Measurements from ENCODE around the gene AOC3. TPM values are rescaled to one million over a fixed set of nuclear protein-coding genes. Genes with fewer than 3 reads are reported as not detected.

AOC3 gene
- total and polyA plus RNA-seq, 2 of the 13 experiments (the other 11 are each of a cell fraction or from before 2014, with no cell fraction given), result 8.7 to 51.7 TPM

DNA sequence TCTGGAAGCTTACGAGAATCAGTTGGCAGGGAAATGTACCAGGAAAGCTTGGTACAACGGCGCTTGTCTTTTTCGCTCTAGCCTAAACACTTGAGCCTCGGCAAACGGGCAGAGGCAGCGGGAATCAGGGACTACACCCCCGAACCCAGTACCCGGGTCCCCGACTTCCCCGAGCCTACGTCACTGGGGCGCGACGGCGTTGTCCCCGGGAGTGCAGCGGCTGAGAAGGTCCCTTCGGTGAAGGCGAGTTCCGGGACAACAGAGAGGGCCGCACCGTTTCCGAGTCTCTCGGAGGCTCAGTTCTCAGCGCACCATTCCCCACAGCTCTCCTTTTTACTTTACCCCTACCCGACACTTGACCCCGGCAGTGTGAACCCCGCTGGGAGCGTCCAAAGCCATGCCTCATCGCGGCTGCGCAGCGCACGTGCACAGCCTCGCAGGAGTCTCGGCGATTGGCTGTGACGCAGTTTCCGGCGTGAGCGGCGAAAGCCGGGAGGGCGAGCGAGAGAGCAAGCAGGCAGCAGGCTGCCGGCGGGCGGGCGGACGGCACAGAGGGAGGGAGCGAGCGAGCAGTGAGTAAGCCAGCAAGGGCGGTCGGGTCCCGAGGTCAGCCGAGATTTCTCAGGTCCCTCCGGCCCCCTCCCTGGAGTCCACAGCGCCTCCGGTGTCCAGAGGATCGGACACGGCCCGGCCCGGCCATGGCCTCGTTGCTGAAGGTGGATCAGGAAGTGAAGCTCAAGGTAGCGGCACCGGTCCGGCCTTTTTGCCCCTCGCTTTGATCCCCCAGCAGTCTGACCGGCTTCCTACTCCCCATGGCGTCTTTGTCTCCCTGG lies 17.8 kb upstream of the AOC3 start, which contains the start of gene PSME3 (continued):
- TF ChIP-seq ZNF235 (CRISPR knock-in tag; IDR thresholded peaks at IDR 0.05; ENCODE audit: borderline replicate concordance) (peak; percentile 98; the same call in 1 of the 2 replicates), NRL (CRISPR knock-in tag; IDR thresholded peaks at IDR 0.05; ENCODE audit: borderline replicate concordance) (peak; percentile 98), CCAR2 (optimal IDR thresholded peaks at IDR 0.05; ENCODE audit: low read depth, low read length) (no peak), ZFP36 (IDR thresholded peaks at IDR 0.05; ENCODE audit: borderline replicate concordance, low read depth, low read length, partially characterized antibody) (no peak), GATA4 (IDR thresholded peaks at IDR 0.05; ENCODE audit: borderline replicate concordance, low read depth) (no peak), JUNB (CRISPR knock-in tag; IDR thresholded peaks at IDR 0.05; ENCODE audit: borderline replicate concordance) (peak; percentile 85), ESRRA (CRISPR knock-in tag; IDR thresholded peaks at IDR 0.05; ENCODE audit: low read depth) (peak; percentile 78; the same call in 1 of the 2 replicates), ZNF251 (CRISPR knock-in tag; IDR thresholded peaks at IDR 0.05) (peak; percentile 27; the same call in 1 of the 2 replicates), CBX2 (IDR thresholded peaks at IDR 0.05; ENCODE audit: low read depth, low read length) (no peak), CBX2 (CRISPR knock-in tag; IDR thresholded peaks at IDR 0.05; ENCODE audit: low read depth) (no peak), CBX1 (IDR thresholded peaks at IDR 0.05; ENCODE audit: low read depth) (no peak), HMGXB4 (CRISPR knock-in tag; IDR thresholded peaks at IDR 0.05; ENCODE audit: borderline replicate concordance in 1 of 2, low read depth in 1 of 2) (peak; percentile 75 to 98), ZNF780A (CRISPR knock-in tag; IDR thresholded peaks at IDR 0.05) (peak; percentile 83), E2F5 (CRISPR knock-in tag; conservative IDR thresholded peaks at IDR 0.05) (no peak; the same call in 1 of the 2 replicates), ATF7-NPFF (CRISPR knock-in tag; IDR thresholded peaks at IDR 0.05; ENCODE audit: low read depth) (no peak; the same call in none of the 2 replicates), ARID5B (CRISPR knock-in tag; IDR thresholded peaks at IDR 0.05) (peak; percentile 69), ZNF160 (CRISPR knock-in tag; IDR thresholded peaks at IDR 0.05) (peak; percentile 89; the same call in 1 of the 2 replicates), PTBP1 (IDR thresholded peaks at IDR 0.05; ENCODE audit: low read depth, low read length, poor library complexity, severe bottlenecking) (no peak), KDM4B (CRISPR knock-in tag; IDR thresholded peaks at IDR 0.05) (peak; percentile 89; the same call in 1 of the 2 replicates)
- TF ChIP-seq, protein P1, sequence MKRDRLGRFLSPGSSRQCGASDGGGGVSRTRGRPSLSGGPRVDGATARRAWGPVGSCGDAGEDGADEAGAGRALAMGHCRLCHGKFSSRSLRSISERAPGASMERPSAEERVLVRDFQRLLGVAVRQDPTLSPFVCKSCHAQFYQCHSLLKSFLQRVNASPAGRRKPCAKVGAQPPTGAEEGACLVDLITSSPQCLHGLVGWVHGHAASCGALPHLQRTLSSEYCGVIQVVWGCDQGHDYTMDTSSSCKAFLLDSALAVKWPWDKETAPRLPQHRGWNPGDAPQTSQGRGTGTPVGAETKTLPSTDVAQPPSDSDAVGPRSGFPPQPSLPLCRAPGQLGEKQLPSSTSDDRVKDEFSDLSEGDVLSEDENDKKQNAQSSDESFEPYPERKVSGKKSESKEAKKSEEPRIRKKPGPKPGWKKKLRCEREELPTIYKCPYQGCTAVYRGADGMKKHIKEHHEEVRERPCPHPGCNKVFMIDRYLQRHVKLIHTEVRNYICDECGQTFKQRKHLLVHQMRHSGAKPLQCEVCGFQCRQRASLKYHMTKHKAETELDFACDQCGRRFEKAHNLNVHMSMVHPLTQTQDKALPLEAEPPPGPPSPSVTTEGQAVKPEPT (CRISPR knock-in tag; IDR thresholded peaks at IDR 0.05; ENCODE audit: low read depth), result peak; percentile 72; the same call in 1 of the 2 replicates

All from HepG2 (cell line).